ENCODE measurements around the gene HSDL1. TPM values are rescaled to one million over a fixed set of nuclear protein-coding genes. Genes with fewer than 3 reads are reported as not detected.
A peak's percentile ranks its signal among the peaks of the same experiment; 100 is the strongest.

Gene HSDL1
- total and polyA plus RNA-seq, 10 of the 15 experiments (the other 5 are each of a cell fraction or from before 2014, with no cell fraction given): 2.0 to 13.4 (median 5.6) TPM

GRCh38 chr16:84085773-84086172, 59.2 kb downstream of the HSDL1 start:
- no peak overlapping the region for H3K4me3 ChIP-seq
- FAIRE-seq: peak; percentile 61
- H3K4me1 ChIP-seq (ENCODE audit: control insufficient read depth, insufficient read depth, low read length): peaks cover 49% of the 10 kb centered on the region
- intact Hi-C loops (cut with micrococcal nuclease; ENCODE audit: unreplicated experiment) (loop anchor here (5.0 kb wide), 1 partner anchor 222 kb away; no protein-coding TSS in a partner anchor), in situ Hi-C loops (cut with MboI) (loop anchor here (5.0 kb wide), 2 partner anchors 57 to 102 kb away; partner anchors contain the start of gene TAF1C)
- BruUV-seq (replicated peaks): no TSS peak
- DNase-seq (ENCODE audit: low read depth, low spot score): no peak
- no peaks in the 10 kb centered on the region for H3K79me2 ChIP-seq (ENCODE audit: control insufficient read depth, insufficient read depth, low read length)
- H3K9me3 ChIP-seq (replicated peaks; ENCODE audit: control insufficient read depth, insufficient read depth, low read length): no peaks in the 10 kb centered on the region
- H3K4me2 ChIP-seq (ENCODE audit: control insufficient read depth, insufficient read depth): peak overlapping the region; percentile 49
- H3K27ac ChIP-seq (ENCODE audit: control insufficient read depth, insufficient read depth): no peak overlapping the region
- no peaks in the 10 kb centered on the region for H3K27me3 ChIP-seq (replicated peaks in 1 of 2; ENCODE audit: control insufficient read depth in 2 of 2, insufficient read depth in 2 of 2, low read length in 1 of 2)
- H2AFZ ChIP-seq (ENCODE audit: control insufficient read depth, low read depth, low read length): no peak overlapping the region
- ChIA-PET RAD21 (ENCODE audit: unreplicated experiment) (interaction anchor here (0.7 to 7.3 kb wide), 6 partner anchors 20 to 101 kb away, joined by 3 to 49 read pairs (median 8); partner anchors contain the start of genes MBTPS1 and TAF1C), CTCF (interaction anchor here (0.6 to 7.9 kb wide), 16 partner anchors 20 to 421 kb away, joined by 3 to 102 read pairs (median 6); partner anchors contain the start of genes ADAD2, MBTPS1 and TAF1C), SMC1A (ENCODE audit: uncharacterized antibody, unreplicated experiment) (interaction anchor here (1.0 to 7.1 kb wide), 8 partner anchors 18 to 102 kb away, joined by 3 to 61 read pairs (median 5); partner anchors contain the start of genes MBTPS1 and TAF1C), POLR2A (no interaction called here)
- peak; percentile 53 for ATAC-seq
- WGBS (ENCODE audit: insufficient coverage, insufficient replicate concordance, low lambda C conversion rate, missing lambda C conversion rate): under 1% methylated on average over 6 of the region's 6 CpGs
- no peak overlapping the region for H3K9ac ChIP-seq (ENCODE audit: control insufficient read depth, insufficient read depth, low read length)
- peaks cover 18 to 43% of the 10 kb centered on the region in 2 experiments for H3K36me3 ChIP-seq (ENCODE audit: control insufficient read depth in 2 of 2, insufficient read depth in 2 of 2, low read length in 1 of 2)
- H4K20me1 ChIP-seq (ENCODE audit: control insufficient read depth, insufficient read depth): peaks cover 10% of the 10 kb centered on the region
- no peak for TF ChIP-seq NKRF (conservative IDR thresholded peaks at IDR 0.05)
- peak; percentile 92 for TF ChIP-seq RUNX3 (IDR thresholded peaks at IDR 0.05; ENCODE audit: low read length)
- peak; percentile 52; the same call in 1 of the 2 replicates for TF ChIP-seq EED (IDR thresholded peaks at IDR 0.05; ENCODE audit: low read depth)
- TF ChIP-seq TCF7 (IDR thresholded peaks at IDR 0.05; ENCODE audit: borderline replicate concordance): no peak
- peak; percentile 36; the same call in 1 of the 2 replicates for TF ChIP-seq NFIC (IDR thresholded peaks at IDR 0.05; ENCODE audit: low read depth, low read length)
- no peak for TF ChIP-seq BCLAF1 (IDR thresholded peaks at IDR 0.05)
- TF ChIP-seq CBFB (IDR thresholded peaks at IDR 0.05; ENCODE audit: low read depth): no peak
- 0 out of 2 replicates have a peak, but pooled peaks have one; percentile 29 for TF ChIP-seq DPF2 (IDR thresholded peaks at IDR 0.05)
- TF ChIP-seq KDM1A (IDR thresholded peaks at IDR 0.05; ENCODE audit: borderline replicate concordance): no peak
- TF ChIP-seq IRF3 (IDR thresholded peaks at IDR 0.05): no peak
- TF ChIP-seq, protein P1, sequence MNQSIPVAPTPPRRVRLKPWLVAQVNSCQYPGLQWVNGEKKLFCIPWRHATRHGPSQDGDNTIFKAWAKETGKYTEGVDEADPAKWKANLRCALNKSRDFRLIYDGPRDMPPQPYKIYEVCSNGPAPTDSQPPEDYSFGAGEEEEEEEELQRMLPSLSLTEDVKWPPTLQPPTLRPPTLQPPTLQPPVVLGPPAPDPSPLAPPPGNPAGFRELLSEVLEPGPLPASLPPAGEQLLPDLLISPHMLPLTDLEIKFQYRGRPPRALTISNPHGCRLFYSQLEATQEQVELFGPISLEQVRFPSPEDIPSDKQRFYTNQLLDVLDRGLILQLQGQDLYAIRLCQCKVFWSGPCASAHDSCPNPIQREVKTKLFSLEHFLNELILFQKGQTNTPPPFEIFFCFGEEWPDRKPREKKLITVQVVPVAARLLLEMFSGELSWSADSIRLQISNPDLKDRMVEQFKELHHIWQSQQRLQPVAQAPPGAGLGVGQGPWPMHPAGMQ (IDR thresholded peaks at IDR 0.05; ENCODE audit: borderline replicate concordance): no peak
- no peak for TF ChIP-seq SP1 (IDR thresholded peaks at IDR 0.05; ENCODE audit: low read depth, low read length)
- no peak for TF ChIP-seq NFXL1 (IDR thresholded peaks at IDR 0.05; ENCODE audit: borderline replicate concordance)
- TF ChIP-seq, protein P2, sequence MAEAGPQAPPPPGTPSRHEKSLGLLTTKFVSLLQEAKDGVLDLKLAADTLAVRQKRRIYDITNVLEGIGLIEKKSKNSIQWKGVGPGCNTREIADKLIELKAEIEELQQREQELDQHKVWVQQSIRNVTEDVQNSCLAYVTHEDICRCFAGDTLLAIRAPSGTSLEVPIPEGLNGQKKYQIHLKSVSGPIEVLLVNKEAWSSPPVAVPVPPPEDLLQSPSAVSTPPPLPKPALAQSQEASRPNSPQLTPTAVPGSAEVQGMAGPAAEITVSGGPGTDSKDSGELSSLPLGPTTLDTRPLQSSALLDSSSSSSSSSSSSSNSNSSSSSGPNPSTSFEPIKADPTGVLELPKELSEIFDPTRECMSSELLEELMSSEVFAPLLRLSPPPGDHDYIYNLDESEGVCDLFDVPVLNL (IDR thresholded peaks at IDR 0.05; ENCODE audit: low read depth, low read length): no peak
